Panc1 (cell line): Measurements from ENCODE around the gene CCDC74B.
"Not testable (repeated sequence)": the region's sequence is repeated elsewhere in the genome, so short reads cannot be mapped to it uniquely, and the experiment has no call there.

Source experiments
- POLR2AphosphoS5 ChIP-seq: IDR thresholded peaks from 2 replicates; pipeline ENCODE4 v1.6.1; 2012; ENCODE audit warnings: mild to moderate bottlenecking, low read depth, low read length, moderate library complexity
- SIN3A ChIP-seq: IDR thresholded peaks from 2 replicates; pipeline ENCODE4 v1.6.1; 2012; ENCODE audit warnings: low read depth, mild to moderate bottlenecking, low read length, moderate library complexity, borderline replicate concordance; ENCODE audit not compliant: insufficient read depth
- TCF7L2 ChIP-seq: IDR thresholded peaks from 2 replicates; pipeline ENCODE4 v1.6.1; 2011; ENCODE audit warnings: mild to moderate bottlenecking, low read depth, low read length, inconsistent platforms
- TF ChIP-seq, protein P1 (sequence below): fragments of 450-650 bp; IDR thresholded peaks from 2 replicates; pipeline ENCODE4 v1.5.1; 2017; ENCODE audit warnings: mild to moderate bottlenecking
- TF ChIP-seq, protein P2 (sequence below), 2 experiments: IDR thresholded peaks; 2 replicates each; pipeline ENCODE4 v1.6.1; 2011 to 2012; ENCODE audit warnings: low read depth in 2 of 2, control low read depth in 1 of 2, low read length in 1 of 2, mild to moderate bottlenecking in 1 of 2, moderate library complexity in 1 of 2; ENCODE audit not compliant: insufficient read depth in 1 of 2

DNA sequence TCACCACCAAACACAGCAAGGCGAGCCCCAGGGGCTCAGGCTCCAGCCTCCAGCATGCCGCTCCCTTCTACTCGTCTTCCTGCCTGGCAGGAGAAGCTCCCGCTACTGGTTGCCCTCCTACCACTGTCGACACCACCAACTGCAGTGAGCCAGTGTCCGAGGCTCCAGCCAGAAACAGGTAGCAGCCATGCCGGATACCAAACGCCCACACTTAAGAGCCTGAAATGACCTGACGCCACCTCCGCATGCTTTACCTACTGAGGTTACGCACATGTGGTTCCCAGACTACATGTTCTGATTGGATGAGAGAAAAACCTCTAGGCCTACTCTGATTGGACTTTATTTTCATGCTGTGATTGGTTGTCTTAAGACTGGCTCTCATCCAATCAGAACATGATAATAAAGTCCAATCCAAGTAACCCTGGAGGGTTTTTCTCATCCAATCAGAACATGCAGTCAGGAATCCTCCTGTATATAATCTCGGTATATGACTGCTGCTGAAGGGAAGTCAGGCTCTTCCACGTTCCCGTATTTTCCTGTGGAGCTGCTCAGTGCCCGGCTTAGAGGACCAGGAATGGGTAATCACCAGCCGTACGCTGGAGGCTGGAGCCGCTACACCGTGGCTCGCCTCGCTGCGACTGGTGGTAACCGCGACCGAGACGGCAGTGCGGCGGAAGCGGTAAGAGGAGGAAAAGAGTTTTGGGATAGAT lies 15.6 kb downstream of the CCDC74B start, which contains the start of gene POTEF:
- TF ChIP-seq, protein P1, sequence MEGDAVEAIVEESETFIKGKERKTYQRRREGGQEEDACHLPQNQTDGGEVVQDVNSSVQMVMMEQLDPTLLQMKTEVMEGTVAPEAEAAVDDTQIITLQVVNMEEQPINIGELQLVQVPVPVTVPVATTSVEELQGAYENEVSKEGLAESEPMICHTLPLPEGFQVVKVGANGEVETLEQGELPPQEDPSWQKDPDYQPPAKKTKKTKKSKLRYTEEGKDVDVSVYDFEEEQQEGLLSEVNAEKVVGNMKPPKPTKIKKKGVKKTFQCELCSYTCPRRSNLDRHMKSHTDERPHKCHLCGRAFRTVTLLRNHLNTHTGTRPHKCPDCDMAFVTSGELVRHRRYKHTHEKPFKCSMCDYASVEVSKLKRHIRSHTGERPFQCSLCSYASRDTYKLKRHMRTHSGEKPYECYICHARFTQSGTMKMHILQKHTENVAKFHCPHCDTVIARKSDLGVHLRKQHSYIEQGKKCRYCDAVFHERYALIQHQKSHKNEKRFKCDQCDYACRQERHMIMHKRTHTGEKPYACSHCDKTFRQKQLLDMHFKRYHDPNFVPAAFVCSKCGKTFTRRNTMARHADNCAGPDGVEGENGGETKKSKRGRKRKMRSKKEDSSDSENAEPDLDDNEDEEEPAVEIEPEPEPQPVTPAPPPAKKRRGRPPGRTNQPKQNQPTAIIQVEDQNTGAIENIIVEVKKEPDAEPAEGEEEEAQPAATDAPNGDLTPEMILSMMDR, result not testable (repeated sequence)
- TF ChIP-seq, protein P2, sequence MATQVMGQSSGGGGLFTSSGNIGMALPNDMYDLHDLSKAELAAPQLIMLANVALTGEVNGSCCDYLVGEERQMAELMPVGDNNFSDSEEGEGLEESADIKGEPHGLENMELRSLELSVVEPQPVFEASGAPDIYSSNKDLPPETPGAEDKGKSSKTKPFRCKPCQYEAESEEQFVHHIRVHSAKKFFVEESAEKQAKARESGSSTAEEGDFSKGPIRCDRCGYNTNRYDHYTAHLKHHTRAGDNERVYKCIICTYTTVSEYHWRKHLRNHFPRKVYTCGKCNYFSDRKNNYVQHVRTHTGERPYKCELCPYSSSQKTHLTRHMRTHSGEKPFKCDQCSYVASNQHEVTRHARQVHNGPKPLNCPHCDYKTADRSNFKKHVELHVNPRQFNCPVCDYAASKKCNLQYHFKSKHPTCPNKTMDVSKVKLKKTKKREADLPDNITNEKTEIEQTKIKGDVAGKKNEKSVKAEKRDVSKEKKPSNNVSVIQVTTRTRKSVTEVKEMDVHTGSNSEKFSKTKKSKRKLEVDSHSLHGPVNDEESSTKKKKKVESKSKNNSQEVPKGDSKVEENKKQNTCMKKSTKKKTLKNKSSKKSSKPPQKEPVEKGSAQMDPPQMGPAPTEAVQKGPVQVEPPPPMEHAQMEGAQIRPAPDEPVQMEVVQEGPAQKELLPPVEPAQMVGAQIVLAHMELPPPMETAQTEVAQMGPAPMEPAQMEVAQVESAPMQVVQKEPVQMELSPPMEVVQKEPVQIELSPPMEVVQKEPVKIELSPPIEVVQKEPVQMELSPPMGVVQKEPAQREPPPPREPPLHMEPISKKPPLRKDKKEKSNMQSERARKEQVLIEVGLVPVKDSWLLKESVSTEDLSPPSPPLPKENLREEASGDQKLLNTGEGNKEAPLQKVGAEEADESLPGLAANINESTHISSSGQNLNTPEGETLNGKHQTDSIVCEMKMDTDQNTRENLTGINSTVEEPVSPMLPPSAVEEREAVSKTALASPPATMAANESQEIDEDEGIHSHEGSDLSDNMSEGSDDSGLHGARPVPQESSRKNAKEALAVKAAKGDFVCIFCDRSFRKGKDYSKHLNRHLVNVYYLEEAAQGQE (IDR thresholded peaks at IDR 0.05; ENCODE audit: insufficient read depth in 1 of 2, low read depth in 2 of 2, low read length in 1 of 2), result not testable (repeated sequence)
- TF ChIP-seq POLR2AphosphoS5, SIN3A, TCF7L2: not testable (repeated sequence)
